Measurements from ENCODE around the gene OSCAR.

DNA sequence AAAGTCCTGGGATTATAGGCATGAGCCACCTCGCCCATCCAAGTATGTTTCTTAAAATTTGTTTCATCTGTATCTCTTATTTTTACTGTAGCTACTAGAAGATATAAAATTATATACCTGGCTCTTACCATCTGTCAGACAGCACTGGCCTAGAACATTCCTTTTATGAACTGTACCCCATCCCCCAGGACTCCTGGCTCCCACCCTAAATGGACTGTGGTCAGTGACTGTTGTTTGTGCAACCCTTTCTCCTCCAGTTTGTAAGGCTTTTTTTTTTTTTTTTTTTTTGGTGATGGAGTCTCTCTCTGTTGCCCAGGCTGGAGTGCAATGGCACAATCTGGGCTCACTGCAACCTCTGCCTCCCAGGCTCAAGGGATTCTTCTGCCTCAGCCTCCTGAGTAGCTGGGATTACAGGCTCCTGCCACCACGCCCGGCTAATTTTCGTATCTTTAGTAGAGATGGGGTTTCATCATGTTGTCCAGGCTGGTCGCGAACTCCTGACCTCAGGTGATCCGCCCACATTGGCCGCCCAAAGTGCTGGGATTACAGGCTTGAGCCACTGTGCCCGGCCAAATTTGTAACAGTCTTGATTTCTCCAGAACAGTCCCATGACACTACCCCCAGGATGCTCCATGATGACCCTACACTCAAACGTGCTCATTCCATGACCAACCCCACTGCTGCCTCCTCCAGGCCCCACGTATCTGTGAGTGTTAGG lies 4.6 kb upstream of the OSCAR start:
- TF ChIP-seq POLR2A (IDR thresholded peaks at IDR 0.05; ENCODE audit: low read length) (no peak), GATA1 (IDR thresholded peaks at IDR 0.05; ENCODE audit: low read depth, low read length) (no peak)

Measured in erythroblast (primary cell).